NCI-H524 (cell line): ENCODE data around the gene SLC9A2.

Experiments
- DNase-seq, 2 experiments: peaks; one replicate each; lab custom pipeline; 2025; lab: John Stamatoyannopoulos, UW

SLC9A2 gene

DNA sequence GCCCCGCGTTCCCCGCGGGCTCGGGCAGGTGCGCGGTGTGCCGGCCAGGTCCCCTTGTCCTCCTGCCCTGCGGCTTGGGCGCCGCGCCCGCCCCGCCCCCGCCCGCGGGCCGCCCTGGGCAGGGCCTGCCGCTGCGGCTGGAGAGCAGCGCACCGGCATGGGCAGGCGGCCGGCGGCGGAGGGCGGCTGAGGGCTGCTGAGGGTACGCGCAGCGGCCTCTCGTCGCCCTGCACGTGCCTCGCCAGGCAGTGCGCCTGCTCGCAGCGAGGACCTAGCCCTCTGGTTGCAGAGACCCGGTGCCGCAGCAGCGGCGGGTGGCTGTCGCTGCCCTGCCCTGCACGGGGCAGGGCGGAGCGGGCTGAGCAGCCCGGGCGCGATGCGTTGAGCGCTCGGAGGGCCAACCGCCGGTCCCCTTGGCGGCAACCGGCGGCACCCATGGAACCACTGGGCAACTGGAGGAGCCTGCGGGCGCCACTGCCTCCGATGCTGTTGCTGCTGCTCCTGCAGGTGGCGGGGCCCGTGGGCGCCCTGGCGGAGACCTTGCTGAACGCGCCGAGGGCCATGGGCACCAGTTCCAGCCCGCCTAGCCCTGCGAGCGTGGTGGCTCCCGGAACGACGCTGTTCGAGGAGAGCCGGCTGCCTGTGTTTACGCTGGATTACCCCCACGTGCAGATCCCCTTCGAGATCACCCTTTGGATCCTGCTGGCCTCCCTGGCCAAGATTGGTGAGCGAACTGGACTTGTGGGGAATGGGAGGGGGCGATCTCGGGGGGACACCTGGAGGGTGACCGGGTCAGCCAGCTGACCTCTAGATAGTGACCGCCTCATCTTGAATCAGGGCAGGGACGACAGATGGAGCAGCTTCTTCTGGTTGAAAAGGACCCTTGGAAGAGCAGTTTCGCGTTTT lies at the start of gene SLC9A2:
Gene SLC9A2 (plus strand): TSS at position 140 of the 906 bp plus-strand sequence. CDS start 296 bp downstream, at position 436.
- peak in 1 of 2 experiments; percentile 51 for DNase-seq

DNA sequence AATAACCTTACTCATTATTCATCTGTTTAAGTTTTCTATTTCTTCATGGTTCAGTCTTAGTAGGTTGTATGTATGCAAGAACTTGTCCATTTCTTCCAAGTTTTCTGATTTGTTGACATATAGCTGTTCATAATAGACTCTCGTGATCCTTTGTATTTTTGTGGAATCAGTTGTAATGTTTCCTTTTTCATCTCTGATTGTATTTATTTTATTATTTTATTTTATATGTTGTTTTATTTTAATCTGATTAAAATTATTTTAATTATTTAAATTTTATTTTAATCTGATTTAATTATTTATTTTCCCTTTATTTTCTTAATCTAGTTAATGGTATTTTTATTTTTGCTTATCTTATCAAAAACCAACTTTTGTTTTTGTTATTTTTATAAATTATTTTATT lies 43.5 kb upstream of the SLC9A2 start:
- DNase-seq: no peak

GRCh38 chr2:102578376-102578775 lies 41.0 kb upstream of the SLC9A2 start:
- no peak for DNase-seq

DNA sequence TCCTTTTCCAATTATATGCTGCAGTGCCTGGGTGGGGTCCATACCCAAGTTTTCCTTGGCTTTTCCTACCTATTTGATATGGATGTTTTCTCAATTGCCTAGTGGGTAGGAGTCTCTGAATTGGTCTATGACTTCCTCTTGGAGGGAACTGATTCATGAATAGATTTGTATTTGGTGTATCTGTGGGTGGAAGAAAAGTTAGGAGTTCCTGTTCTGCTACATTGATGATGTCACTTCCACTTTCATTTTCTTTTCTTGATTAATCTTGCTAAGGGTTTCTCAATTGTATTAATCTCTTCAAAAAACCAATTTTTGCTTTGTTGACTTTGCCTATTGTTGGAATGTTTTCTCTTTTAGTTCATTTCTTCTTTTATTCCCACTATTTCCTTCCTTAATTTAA lies 37.4 kb upstream of the SLC9A2 start:
- DNase-seq: no peak

GRCh38 chr2:102582845-102583244 lies 36.5 kb upstream of the SLC9A2 start:
- no peak for DNase-seq

DNA sequence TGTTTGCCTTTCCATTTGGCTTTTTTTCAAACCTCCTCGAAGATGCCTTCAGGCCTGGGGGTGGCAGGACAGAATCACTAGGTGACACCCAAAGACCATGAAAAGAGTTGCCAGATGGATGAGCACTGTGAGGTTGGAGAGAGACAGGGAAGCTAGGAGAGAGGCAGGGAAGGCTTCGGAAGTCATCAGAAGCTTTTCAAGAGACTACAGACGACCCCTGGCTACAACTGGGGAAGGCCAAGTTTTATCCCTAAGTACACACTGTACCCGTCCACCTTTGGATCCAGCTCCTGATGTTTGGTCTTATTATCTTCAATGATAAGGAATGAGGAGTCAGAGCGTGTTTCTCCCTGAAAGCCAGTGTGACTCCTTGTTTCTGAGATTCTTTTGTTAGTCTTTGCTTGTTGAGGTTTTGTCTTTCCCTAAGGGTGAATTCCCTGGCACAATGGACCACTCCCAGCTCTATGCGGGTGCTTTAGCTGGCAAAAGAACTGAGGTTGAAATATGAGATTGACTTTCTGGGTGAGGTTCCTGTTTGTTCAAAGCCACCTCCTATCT lies 33.4 kb upstream of the SLC9A2 start:
- no peak for DNase-seq

DNA sequence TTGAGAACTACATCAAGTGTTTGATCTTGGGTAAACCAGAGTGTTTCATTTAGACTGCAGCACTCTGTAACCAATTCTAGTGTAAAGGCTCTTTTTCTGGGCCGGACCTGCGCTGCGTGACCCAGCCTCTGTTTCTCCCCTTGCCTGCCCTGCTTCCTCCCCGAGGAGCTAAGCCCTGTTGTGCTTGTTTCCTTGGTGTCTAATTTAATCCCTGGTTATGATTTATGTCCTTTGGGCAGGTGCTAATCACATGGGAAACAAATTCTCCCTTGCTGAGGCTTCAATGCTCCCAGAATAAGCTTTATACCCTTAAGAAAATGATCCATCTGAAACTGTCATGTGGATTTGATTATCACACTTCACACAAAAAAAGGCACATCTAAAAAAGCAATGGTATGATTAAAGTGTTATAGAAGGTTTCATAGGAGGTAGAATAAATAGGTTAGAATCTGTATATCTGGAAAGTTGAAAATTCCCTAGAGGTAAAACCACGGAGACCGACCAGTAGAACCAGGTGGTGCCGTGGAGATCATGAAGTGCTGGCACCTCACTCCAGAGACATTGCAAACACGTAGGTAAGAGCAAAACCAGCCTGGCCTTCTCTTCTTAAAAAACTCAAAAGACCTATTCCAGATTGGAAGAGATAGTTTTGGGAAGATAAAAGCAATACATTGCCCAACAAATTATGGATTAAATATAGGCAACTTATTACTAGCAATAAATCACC lies 31.0 kb upstream of the SLC9A2 start:
- DNase-seq: no peak

DNA sequence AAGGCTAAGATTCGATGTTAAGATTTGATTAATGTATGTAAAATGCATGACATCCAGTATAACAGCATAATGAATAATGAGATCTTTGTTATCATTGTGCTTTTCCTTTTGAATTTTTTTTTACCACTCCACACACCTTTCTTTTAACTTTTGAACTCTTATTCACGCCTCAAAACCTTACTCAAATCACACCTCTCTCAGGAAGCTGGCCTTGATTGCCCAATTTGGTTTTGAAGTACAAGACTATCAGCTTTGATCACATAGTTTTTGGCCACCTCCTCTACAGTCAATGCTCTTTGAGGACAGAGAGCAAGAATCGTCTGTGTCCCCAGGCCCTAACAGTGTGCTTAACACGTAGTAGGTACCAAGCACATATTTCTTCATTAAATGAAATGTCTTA lies 29.9 kb upstream of the SLC9A2 start:
- DNase-seq: no peak

DNA sequence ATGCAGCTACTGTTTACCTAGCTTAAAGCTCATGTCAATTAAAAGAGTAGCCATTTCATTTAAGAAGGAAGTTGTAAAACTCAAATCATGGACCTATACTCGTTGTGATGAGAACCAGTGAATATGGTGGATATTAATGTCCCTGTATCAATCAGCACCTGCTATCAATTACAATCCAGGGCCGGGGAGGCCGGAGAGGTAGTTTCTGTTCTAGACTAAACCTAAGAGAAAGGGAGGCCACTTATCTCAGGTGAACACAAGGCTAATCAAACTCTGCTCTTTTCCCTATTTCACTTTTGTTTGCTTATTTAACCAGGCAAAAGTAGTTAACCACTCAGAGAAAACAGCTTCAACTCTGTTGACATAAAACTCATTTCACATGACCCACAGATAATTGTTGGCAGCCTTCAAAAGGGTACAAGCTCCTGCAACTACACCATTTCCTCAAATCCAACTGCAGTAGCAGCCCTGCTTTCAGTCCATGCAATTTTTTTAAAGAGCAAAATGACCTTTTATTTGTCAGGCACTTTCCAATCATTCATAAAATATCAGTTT lies 27.8 kb upstream of the SLC9A2 start:
- no peak for DNase-seq

- DNase-seq: no peak
These were observed 26.8 kb upstream of the SLC9A2 start for GRCh38 chr2:102592601-102593000.

DNA sequence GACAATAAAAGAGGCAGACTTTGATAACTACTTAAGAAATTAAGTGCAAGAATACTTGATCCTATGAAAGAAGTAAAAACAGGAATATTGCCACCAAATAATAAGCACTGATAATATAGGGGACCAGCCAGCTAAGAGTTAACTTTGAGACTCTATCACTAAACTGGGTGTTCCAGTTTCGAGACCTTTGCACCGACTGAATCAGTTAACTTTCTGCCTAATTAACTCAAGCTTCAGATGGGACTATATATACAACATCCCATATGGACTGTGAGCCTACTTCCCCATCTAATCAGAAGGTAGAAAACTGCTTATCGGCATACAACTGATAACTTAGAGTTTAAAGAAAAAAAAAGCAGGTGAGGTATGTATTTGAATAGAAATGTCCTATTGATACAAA lies 25.8 kb upstream of the SLC9A2 start:
- no peak for DNase-seq

DNA sequence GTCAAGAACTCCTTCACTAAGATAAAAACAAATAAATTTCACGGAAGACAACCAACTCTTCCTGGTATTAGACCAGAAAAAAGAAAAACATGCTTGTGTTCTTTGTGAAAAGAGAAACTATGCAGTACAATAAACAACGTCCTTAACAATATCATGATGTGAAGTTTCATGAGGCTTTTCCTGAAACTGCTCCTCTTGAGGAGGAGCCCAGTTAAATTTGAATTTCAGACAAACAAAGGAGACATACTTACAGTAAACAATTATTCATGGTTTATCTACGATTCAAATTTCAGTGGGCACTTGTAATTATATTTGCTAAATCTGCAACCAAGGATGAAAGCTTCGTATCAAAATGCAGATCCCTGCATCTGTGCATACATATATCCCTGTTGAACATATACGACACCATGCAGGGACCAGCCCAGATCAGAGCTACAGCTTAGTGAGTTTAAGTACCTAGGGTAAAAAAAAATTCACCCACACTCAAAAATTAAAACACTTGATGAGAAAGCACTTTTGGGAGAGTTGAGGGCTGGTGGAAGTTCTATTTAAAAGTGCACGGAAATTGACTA lies 24.8 kb upstream of the SLC9A2 start:
- no peak for DNase-seq

DNA sequence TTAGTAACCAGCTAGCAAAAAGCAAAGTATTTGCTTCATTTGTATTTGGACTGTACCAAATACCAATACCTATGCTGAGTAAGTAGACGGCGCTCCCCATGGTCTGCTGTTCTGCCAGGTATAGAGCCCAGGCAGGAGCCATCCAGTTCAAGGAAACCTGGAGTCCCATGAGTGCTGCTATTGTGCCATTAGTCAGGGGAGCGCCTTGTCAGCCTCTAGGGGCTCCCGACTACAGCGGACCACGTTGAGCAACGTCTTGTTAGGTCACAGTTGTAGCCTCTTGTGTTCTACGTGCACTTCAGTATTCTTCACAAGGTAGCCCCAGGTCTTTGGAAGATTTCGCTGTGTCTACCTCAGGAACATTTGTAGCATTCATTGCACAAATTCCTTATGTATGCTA lies 21.6 kb upstream of the SLC9A2 start:
- DNase-seq: no peak

- no peak for DNase-seq
These were observed 19.9 kb upstream of the SLC9A2 start for GRCh38 chr2:102599486-102599885.

- no peak for DNase-seq
These were observed 17.6 kb upstream of the SLC9A2 start for GRCh38 chr2:102601730-102602129.

DNA sequence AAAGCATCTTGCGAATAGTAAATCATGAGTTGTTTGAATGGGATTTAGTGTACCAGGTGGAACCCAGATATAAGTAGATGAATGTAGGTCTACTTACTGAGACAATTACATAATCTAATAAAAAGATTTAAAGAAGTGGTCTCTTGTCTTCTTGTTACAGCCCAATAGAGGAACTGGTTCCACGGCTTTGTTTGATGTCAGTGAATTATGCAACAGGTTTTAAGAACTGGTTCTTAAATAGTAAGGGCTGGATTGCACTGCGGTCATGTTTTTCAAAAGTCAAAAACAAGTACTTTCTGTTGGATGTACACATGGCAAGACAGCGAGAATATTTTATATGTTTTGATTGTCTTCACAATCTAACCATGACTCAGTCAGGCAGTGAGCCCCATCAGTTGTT lies 15.4 kb upstream of the SLC9A2 start:
- no peak for DNase-seq

DNA sequence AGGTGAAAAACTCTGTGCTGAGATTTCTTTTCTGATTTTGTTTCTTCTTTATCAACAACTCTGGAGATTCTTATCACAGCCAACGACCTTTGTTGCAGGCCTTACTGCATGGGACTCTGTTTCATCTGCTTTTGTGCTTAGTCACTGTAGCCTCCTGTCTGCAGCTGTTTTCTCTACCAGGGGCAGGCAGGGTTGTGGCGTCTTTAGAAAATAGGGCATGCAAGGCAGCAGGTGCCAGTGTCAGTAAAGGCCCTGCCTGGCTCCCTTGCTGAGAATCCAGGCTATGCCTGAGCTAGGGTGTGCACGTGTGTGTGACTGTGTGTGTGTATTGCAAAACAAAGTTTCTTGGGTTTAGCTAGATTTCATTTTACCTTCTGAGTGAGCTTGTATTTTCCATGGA lies 14.6 kb upstream of the SLC9A2 start:
- no peak for DNase-seq

GRCh38 chr2:102606353-102606752 lies 13.0 kb upstream of the SLC9A2 start:
- no peak for DNase-seq

DNA sequence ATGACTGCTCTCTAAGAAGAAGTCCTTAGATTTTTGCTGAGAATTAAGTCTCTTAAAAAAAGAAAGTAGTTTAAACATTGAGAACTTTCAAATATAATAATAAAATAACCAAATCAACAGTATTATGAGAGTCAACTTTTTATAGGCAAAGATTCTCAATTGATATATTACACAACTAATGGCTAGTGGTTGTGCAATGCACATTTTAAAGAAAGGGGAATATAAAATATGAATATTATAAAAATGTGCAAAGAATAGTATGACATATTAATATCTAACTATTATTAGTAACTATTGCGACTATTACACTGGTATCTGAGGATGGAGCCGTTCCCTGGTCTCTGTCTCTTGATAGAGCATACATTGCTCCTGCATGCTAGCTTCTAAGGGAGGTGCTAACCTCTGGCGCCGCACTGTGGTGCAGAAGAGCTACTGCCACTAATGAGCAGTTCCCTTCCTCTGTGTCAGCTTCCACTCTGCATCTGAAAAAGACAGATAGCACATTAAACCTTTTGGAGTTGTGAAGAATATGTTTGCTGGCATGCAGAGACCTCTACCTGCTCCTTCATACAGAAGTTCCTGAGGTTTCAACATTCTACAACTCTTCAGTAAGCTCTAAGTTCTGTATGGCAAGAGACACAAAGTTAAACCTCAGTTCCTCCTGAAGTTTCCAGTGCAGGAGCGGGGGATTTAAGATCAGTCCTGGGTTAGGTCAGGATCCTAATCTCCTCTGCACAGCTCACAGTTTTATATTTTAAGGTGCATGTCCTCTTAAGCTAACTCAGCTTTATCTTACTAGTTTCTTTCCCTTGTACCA lies 3.5 kb upstream of the SLC9A2 start:
- peak; percentile 27 to 62 for DNase-seq

GRCh38 chr2:102618452-102619413 lies 620 bp upstream of the SLC9A2 start:
- DNase-seq: peak in 1 of 2 experiments; percentile 26
